Measurements from ENCODE around the gene TMEM200A.

The TMEM200A gene

GRCh38 chr6:130379223-130379622, 13.4 kb downstream of the TMEM200A start:
- no peak for DNase-seq

- no peak for DNase-seq
Measured at GRCh38 chr6:130381012-130381411, 15.2 kb downstream of the TMEM200A start.

- no peak for DNase-seq
Measured at GRCh38 chr6:130381459-130382380, 15.9 kb downstream of the TMEM200A start.

- no peak for DNase-seq
Measured at GRCh38 chr6:130382872-130383490, 17.2 kb downstream of the TMEM200A start.

GRCh38 chr6:130385064-130385695, 19.4 kb downstream of the TMEM200A start:
- DNase-seq = no peak

- DNase-seq = no peak
Measured at GRCh38 chr6:130389142-130389541, 23.3 kb downstream of the TMEM200A start.

GRCh38 chr6:130390890-130391289, 25.1 kb downstream of the TMEM200A start:
- no peak for DNase-seq

GRCh38 chr6:130393306-130393705, 27.5 kb downstream of the TMEM200A start:
- DNase-seq = no peak

GRCh38 chr6:130394246-130394645, 28.4 kb downstream of the TMEM200A start:
- DNase-seq = no peak

GRCh38 chr6:130395164-130395563, 29.3 kb downstream of the TMEM200A start:
- DNase-seq = no peak

- DNase-seq = no peak
Measured at GRCh38 chr6:130396722-130397121, 30.9 kb downstream of the TMEM200A start.

GRCh38 chr6:130405549-130405948, 39.7 kb downstream of the TMEM200A start:
- DNase-seq = no peak

GRCh38 chr6:130407032-130407431, 41.2 kb downstream of the TMEM200A start:
- no peak for DNase-seq

- DNase-seq = no peak
Measured at GRCh38 chr6:130409418-130410100, 43.7 kb downstream of the TMEM200A start.

- DNase-seq = no peak
Measured at GRCh38 chr6:130411481-130411880, 45.7 kb downstream of the TMEM200A start.

GRCh38 chr6:130412556-130413290, 46.9 kb downstream of the TMEM200A start:
- no peak for DNase-seq

GRCh38 chr6:130417951-130418350, 52.1 kb downstream of the TMEM200A start:
- DNase-seq = no peak

GRCh38 chr6:130420911-130421310, 55.1 kb downstream of the TMEM200A start:
- no peak for DNase-seq

GRCh38 chr6:130421585-130421984, 55.8 kb downstream of the TMEM200A start:
- no peak for DNase-seq

GRCh38 chr6:130423044-130423443, 57.2 kb downstream of the TMEM200A start:
- DNase-seq = no peak

- no peak for DNase-seq
Measured at GRCh38 chr6:130424710-130425109, 58.9 kb downstream of the TMEM200A start.

GRCh38 chr6:130425537-130425936, 59.7 kb downstream of the TMEM200A start:
- no peak for DNase-seq
